GM18508 (cell line): Measurements from ENCODE around the gene HEXD.
"Not testable (repeated sequence)": the region's sequence is repeated elsewhere in the genome, so short reads cannot be mapped to it uniquely, and the experiment has no call there.

Experiments
- ATAC-seq: cut with Tn5 transposase; IDR thresholded peaks from one replicate; pipeline ENCODE4 v1.9.1; 2021; ENCODE audit warnings: moderate number of reproducible peaks; ENCODE audit not compliant: insufficient read depth, unreplicated experiment

HEXD gene

DNA sequence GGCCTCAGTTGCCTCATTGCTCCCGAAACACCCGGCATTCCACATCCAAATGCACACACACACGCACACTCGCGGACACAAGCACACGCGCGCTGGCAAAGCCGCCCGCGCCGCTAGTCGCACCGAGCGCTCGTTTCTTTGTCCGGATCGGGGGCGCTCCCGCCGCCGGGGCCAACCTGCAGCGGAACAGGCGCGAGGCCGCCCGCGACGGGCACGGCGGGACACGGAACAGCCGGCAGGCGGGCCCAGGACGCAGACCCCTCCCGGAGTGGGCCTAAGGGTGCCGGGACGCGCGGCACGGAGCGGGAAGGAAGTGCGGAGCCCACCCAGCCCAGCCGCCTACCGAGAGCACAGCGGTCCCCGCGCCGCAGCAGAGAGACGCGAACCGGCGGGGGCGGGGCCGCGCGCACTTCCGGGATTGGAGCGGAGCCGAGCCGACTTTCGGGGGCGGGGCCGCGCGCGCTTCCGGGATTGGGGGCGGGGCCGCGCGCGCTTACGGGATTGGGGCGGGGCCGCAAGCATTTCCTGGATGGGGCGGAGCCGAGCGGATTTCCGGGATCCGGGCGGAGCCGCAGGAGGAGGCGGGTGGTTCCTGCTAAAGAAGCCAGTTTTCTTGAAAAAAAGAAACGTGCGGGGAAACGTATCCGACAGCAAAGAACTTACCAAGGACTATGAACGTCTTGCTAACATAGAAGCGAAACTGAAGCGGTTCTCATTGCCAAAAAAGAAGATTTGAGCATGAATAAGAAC is 32.4 kb downstream of the HEXD start, which contains the start of gene CYBC1:
Gene CYBC1 (minus strand): TSS at position 396 of the 750 bp plus-strand sequence. CDS start 1,498 bp downstream, outside the sequence.
- ATAC-seq: no peak

GRCh38 chr17:82452162-82452561 is 34.0 kb downstream of the HEXD start:
- no peak for ATAC-seq

- ATAC-seq: not testable (repeated sequence)
These were observed 35.0 kb downstream of the HEXD start for GRCh38 chr17:82453151-82453550.

GRCh38 chr17:82453706-82454105 is 35.6 kb downstream of the HEXD start:
- not testable (repeated sequence) for ATAC-seq

- no peak for ATAC-seq
These were observed 39.2 kb downstream of the HEXD start for GRCh38 chr17:82457073-82457928.

GRCh38 chr17:82457929-82458178 is 39.7 kb downstream of the HEXD start:
- no peak for ATAC-seq

DNA sequence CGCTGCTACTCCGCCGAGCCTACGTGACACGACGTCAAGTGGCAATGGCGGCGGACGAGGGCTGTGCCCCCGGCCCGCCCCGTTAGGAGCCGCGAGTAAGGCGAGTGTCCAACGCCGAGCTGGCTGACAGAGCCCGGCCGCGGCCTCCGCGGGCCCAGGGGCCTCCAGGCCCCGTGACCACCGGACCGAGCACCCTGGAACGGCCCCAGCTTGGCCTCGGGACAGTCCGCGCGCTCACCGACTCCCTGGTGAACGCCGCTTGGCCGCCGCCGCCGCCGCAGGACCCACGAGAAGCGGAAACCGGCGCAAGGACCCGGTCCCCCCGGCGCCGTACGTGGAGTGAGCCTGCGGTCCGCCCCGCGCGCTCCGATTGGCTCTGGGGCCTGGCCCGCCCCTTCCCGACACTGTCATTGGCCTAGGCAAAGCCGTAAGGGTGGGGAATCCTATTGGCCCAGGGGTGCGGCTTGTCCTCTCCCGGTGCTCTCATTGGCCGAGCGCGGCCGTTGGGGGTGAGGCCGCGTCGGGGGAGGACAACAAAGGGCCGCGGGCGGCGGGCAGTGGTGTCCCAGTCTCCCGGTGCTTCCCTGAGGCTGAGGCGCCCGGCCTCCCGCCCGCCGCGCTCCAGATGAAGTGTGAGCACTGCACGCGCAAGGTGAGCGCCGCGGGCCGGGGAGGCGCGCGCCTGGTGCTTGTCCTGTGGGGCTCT is 40.2 kb downstream of the HEXD start, which contains the start of gene NARF:
Gene NARF (plus strand): TSS at position 563 of the 706 bp plus-strand sequence. CDS start 63 bp downstream, at position 626.
- peak; percentile 74 for ATAC-seq

- ATAC-seq: no peak
These were observed 40.8 kb downstream of the HEXD start for GRCh38 chr17:82458885-82459424.

DNA sequence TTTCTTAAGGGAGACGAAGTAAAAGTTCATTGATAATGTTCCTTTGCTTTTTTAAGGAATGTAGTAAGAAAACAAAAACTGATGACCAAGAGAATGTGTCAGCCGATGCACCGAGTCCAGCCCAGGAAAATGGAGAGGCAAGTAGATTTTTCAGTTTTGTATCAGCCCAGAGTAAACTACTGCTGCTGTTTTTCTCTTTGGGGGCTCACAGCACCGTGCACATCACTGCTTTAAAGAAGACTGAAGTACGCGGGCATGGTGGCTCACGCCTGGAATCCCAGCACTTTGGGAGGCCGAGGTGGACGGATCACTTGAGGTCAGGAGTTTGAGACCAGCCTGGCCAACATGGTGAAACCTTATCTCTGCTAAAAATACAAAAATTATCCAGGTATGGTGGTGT is 41.8 kb downstream of the HEXD start:
- ATAC-seq: not testable (repeated sequence)

- ATAC-seq: no peak
These were observed 43.8 kb downstream of the HEXD start for GRCh38 chr17:82461827-82462524.

DNA sequence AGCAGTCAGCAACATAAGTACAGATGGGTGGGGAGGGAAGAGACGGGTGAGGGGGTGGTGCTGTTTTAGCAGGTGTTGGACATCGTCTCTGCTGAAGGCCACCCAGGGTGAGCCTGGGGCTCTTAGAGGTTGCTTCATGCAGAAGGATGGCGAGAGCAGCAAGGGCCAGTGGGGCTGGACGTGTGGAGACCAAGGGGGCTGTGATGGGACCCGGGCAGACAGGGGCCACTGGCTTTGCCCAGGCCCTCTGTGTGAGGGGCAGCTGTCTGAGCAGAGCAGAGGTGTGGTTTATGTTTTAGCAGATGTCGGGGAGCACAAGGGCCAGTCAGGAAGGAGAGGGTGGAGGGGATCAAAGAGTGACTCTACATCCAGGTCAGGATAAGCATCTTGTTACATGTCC is 45.2 kb downstream of the HEXD start:
- ATAC-seq: no peak

- ATAC-seq: no peak
These were observed 45.9 kb downstream of the HEXD start for GRCh38 chr17:82463925-82464566.

DNA sequence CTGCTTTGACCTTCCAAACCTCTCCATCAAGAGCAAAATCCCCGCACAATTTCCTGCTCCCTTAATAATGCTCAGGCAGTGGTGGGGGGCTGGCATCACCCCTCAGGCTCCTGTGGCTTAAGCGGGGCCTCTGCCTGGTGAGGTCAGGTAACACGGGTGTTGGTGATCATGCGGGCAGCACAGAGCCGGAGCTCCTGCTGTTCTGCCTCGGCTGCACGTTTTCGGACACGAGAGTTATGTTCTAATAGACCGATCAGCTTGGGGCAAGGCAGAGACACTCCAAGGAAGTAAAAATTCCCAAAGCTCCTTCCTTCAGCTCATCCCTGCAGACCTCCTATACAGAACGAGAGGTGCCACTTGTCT is 46.4 kb downstream of the HEXD start:
- no peak for ATAC-seq

- no peak for ATAC-seq
These were observed 47.0 kb downstream of the HEXD start for GRCh38 chr17:82465023-82465603.

GRCh38 chr17:82468692-82469091 is 50.5 kb downstream of the HEXD start:
- no peak for ATAC-seq

DNA sequence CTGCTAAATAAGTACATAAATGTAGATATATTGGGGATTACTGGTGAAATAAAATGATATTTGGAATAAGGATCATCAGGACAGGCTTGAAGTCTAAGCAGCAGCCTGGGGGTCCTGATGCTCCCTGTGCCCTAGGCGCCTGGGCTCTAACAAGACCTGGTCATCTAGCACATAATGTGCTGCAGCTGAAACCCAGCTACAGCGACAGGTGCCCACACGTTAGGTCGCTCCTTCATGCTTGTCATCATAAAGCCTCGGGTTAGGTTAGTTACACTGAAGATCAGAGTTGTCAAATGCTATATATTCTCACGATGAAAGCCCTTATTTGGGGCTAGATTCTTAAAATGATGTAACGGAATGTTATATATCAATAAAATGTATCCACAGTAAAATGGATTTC is 51.9 kb downstream of the HEXD start:
- no peak for ATAC-seq

- ATAC-seq: no peak
These were observed 56.3 kb downstream of the HEXD start for GRCh38 chr17:82474223-82475010.

DNA sequence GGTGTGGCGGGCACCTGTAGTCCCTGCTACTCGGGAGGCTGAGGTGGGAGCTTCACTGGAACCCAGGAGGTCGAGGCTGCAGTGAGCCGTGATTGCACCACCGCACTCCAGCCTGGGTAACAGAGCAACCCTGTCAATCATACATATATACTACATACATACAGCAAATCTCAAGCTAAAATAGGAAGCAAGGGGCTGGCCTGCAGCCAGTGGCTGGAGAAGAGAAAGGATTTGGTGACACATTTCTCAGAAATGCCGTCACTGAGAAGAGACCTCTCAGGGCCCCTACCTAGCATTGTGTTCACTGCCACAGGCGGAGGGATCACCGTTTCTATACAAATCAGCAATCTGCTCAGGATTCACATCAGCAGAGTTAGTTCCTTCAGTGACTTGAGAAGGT is 57.3 kb downstream of the HEXD start:
- ATAC-seq: no peak

DNA sequence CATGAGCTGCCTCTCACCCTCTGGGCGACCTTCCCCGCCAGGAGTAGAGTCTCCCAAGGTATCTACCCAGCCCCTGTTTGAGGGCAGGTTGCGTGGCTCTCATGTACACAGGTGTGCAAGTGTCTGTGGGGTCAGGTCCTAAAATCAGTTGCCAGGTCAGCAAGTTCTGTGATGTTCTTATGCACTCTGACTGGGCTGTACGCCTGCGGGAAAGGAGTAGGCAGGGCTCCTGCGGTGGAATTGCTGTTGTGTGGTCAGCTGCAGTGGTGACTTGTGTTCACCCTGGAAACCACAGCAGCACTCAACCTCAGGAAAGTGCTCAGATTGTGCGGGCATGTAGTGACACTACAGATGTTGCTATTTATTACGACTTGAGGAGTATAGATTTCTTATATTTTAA is 59.8 kb downstream of the HEXD start:
- no peak for ATAC-seq
